ENCODE data around the gene WDCP. TPM values are rescaled to one million over a fixed set of nuclear protein-coding genes. Genes with fewer than 3 reads are reported as not detected.
A peak's percentile ranks its signal among the peaks of the same experiment; 100 is the strongest.
"Not testable (repeated sequence)": the region's sequence is repeated elsewhere in the genome, so short reads cannot be mapped to it uniquely, and the experiment has no call there.

WDCP gene
- total and polyA plus RNA-seq, 8 donors: 1.2 to 25.9 (median 2.6) TPM

DNA sequence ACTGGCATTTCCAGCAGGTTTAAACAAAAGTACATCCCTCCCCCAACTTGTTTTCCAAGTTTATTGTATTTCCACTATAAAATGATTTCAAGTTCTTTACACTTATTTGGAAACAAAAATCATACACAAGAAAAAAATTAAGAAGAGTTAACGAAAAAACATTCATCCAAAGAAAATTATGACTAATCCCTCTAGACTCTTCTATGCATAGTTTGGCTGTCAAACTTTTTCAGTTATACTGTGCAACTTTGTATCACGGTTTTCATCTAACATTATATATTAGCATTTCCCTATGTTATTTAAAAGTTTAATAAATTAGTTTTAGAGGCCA is 627 bp downstream of the WDCP start:
- H3K27ac ChIP-seq: peak overlapping the region in 4 of 5 donors; percentile 75 to 85 (median 80)
- peak overlapping the region; percentile 61 to 87 (median 73) for H3K4me3 ChIP-seq
- peaks cover 0 to 8% (median 3%) of the 10 kb centered on the region in 3 donors for H3K27me3 ChIP-seq
- no peaks in the 10 kb centered on the region for H3K36me3 ChIP-seq
- no peak for TF ChIP-seq EP300 (IDR thresholded peaks at IDR 0.05)
- TF ChIP-seq, protein P1, sequence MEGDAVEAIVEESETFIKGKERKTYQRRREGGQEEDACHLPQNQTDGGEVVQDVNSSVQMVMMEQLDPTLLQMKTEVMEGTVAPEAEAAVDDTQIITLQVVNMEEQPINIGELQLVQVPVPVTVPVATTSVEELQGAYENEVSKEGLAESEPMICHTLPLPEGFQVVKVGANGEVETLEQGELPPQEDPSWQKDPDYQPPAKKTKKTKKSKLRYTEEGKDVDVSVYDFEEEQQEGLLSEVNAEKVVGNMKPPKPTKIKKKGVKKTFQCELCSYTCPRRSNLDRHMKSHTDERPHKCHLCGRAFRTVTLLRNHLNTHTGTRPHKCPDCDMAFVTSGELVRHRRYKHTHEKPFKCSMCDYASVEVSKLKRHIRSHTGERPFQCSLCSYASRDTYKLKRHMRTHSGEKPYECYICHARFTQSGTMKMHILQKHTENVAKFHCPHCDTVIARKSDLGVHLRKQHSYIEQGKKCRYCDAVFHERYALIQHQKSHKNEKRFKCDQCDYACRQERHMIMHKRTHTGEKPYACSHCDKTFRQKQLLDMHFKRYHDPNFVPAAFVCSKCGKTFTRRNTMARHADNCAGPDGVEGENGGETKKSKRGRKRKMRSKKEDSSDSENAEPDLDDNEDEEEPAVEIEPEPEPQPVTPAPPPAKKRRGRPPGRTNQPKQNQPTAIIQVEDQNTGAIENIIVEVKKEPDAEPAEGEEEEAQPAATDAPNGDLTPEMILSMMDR (IDR thresholded peaks at IDR 0.05): no peak
- no peak for TF ChIP-seq POLR2A (IDR thresholded peaks at IDR 0.05)
- TF ChIP-seq POLR2AphosphoS5 (IDR thresholded peaks at IDR 0.05): no peak
- H3K4me1 ChIP-seq: peaks cover 20 to 52% (median 46%) of the 10 kb centered on the region in 4 donors
- peaks cover 0 to 2% (median 0%) of the 10 kb centered on the region in 4 donors for H3K9me3 ChIP-seq
- DNase-seq: no peak
- 1 to 4% (median 2%) methylated on average over 2 of the region's 2 CpGs for WGBS, 5 donors
- intact Hi-C loops (cut with DNase I; ENCODE audit: low total_unique reads): no loop called here

DNA sequence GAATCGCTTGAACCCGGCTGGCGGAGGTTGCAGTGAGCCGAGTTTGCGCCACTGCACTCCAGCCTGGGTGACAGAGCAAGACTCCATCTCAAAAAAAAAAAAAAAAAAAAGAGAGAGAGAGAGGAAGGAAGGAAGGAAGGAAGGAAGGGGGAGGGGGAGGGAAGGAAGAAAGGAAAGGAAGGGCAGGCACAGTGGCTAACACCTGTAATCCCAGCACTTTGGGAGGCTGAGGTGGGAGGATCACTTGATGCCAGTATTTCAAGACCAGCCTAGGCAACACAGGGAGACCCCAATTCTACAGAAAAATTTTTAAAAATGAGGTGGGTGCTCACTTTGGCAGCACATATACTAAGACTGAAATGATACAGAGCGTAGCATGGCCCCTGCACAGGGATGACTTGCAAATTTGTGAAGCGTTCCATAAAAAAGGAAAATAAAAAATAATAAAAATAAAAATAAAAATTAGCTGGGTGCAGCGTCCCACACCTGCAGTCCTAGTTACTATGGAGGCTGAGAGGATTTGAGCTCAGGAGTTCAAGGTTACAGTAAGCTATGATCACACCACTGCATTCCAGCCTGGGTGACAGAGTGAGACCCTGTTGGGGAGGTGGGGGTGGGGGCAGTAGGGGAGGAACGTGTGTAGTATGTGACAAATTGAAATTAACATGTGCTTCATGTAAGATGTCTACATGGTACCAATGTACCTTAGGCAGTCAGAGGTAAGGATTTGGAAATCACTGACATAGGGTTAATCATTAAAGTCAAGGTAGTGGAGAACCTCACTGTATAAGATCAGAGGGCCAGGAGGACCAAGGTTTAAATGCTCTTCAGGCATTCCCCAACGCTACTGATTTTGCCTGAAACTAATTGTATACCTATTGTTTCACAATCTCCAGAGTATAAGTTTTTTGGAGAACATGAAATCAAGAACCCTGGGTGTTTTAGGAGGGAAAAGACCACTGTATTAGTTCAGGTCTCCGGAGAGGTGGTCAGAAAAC is 1.4 kb downstream of the WDCP start:
- Histone ChIP-seq H3K27ac (no peak overlapping the region), H3K36me3 (no peaks in the 10 kb centered on the region), H3K4me1 (peaks cover 20 to 46% (median 39%) of the 10 kb centered on the region in 4 donors), H3K4me3 (peak overlapping the region in 3 of 4 donors; percentile 61 to 87 (median 70)), H3K27me3 (peaks cover 0 to 8% (median 3%) of the 10 kb centered on the region in 3 donors), H3K9me3 (peaks cover 0 to 2% (median 0%) of the 10 kb centered on the region in 4 donors)
- no peak for TF ChIP-seq POLR2AphosphoS5 (IDR thresholded peaks at IDR 0.05)
- no peak for TF ChIP-seq EP300 (IDR thresholded peaks at IDR 0.05)
- no peak for TF ChIP-seq POLR2A (IDR thresholded peaks at IDR 0.05)
- TF ChIP-seq, protein P1 (IDR thresholded peaks at IDR 0.05): no peak
- 74 to 84% (median 80%) methylated on average over 11 of the region's 11 CpGs for WGBS, 5 donors
- DNase-seq: no peak
- intact Hi-C loops (cut with DNase I; ENCODE audit: low total_unique reads): no loop called here

DNA sequence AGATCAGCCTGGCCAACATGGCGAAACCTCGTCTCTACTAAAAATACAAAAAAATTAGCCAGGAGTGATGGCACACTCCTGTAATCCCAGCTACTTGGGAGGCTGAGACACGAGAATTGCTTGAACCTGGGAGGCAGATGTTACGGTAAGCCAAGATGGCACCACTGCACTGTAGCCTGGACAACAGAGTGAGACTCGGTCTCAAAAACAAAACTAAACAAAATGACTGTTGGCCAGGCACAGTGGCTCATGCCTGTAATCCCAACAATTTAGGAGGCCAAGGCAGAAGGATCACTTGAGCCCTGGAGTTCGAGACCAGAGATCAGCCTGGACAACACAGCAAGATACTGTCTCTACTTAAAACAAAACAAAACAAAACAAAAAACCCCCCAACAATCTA is 4.1 kb downstream of the WDCP start:
- DNase-seq; intact Hi-C loops (cut with DNase I; ENCODE audit: low total_unique reads): not testable (repeated sequence)

DNA sequence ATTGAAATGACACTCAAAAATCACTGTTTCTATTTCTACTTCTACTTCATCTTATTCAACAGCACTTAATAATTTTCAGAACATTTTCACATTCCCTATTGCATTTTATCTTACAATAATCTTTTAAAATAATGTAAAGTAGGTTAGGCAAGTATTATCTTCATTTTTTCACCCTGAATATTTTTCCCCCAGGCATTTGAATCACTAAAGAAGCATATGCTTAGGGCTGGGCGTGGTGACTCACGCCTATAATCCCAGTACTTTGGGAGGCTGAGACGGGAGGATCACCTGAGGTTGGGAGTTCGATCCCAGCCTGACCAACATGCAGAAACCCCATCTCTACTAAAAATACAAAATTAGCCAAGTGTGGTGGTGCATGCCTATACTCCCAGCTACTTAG is 6.7 kb downstream of the WDCP start:
- DNase-seq: no peak
- TF ChIP-seq POLR2AphosphoS5 (IDR thresholded peaks at IDR 0.05): no peak
- no peak for TF ChIP-seq POLR2A (IDR thresholded peaks at IDR 0.05)
- TF ChIP-seq EP300 (IDR thresholded peaks at IDR 0.05): no peak
- TF ChIP-seq, protein P1 (IDR thresholded peaks at IDR 0.05): no peak
- Histone ChIP-seq H3K4me3 (no peak overlapping the region), H3K27me3 (no peaks in the 10 kb centered on the region), H3K9me3 (no peaks in the 10 kb centered on the region), H3K4me1 (peaks cover 0 to 12% (median 4%) of the 10 kb centered on the region in 4 donors), H3K36me3 (peaks cover 19 to 35% (median 30%) of the 10 kb centered on the region in 4 donors), H3K27ac (no peak overlapping the region)
- intact Hi-C loops (cut with DNase I; ENCODE audit: low total_unique reads): no loop called here
- WGBS, 5 donors: 84 to 96% (median 95%) methylated on average over 4 of the region's 4 CpGs

More for the DNA sequence above, 4.1 kb downstream of the WDCP start:
- peaks cover 8 to 28% (median 17%) of the 10 kb centered on the region in 4 donors for H3K4me1 ChIP-seq
- H3K36me3 ChIP-seq: peaks cover 7 to 15% (median 14%) of the 10 kb centered on the region in 4 donors
- not testable (repeated sequence) for H3K27ac ChIP-seq, H3K4me3 ChIP-seq, H3K9me3 ChIP-seq, H3K27me3 ChIP-seq
- WGBS, 5 donors: 94 to 98% (median 95%) methylated on average over 6 of the region's 6 CpGs

All from stomach (tissue), 9 donors.